Activated CD8-positive, alpha-beta memory T cell treated with anti-CD3 and anti-CD28 coated beads, Interleukin-2, amount 50 U/mL, for 1 hour (primary cell): ENCODE measurements around the gene FBXL17.

Experiments
- DNase-seq: peaks from one replicate; pipeline ENCODE4 v3.0.0-alpha.2; 2020; ENCODE audit errors: extremely low read depth

The FBXL17 gene

DNA sequence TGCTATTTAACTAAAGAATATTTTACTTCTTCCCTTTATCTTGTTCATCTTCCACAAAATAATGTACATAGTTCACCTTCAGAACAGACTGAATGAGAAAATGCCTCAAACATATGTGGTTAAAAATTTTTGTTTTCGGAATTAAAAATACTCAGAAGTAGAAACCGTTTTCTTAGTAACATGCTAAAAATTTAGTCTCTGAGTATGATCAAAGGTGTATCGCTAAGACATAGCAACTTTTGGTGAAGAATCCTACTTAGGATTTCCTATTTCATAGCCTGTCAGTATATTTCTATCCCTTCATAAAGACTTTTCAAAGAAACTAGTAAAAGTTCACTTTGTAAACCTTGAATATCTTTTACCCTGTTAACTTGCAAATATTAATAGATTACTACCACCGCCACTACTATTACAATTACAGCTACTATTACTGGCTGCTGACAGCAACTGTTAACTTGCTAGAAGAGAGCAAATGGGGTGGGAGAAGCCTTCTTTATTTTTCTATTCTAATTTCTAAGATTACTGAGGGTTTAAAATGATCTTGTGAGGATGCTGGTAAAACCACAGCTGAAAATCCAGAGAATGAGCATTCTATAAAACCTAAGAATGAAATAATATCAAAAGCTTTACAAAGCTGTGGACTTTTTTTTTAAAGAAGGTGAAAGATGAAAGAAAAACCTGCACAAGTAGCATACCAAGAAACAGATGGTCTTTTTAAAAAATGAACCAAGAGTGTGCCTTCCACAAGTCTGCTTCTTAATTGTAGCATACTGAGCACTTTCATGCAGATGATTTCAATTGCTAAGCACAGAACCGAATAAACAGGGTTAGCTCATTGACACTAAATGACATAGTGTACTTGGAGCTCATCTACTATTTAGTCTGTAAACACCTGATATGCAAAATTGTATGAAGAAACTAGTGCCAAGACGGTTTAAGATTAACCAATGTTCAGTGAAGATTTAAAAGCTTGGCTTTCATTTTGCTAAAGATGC is 464.9 kb downstream of the FBXL17 start:
- DNase-seq, result no peak

DNA sequence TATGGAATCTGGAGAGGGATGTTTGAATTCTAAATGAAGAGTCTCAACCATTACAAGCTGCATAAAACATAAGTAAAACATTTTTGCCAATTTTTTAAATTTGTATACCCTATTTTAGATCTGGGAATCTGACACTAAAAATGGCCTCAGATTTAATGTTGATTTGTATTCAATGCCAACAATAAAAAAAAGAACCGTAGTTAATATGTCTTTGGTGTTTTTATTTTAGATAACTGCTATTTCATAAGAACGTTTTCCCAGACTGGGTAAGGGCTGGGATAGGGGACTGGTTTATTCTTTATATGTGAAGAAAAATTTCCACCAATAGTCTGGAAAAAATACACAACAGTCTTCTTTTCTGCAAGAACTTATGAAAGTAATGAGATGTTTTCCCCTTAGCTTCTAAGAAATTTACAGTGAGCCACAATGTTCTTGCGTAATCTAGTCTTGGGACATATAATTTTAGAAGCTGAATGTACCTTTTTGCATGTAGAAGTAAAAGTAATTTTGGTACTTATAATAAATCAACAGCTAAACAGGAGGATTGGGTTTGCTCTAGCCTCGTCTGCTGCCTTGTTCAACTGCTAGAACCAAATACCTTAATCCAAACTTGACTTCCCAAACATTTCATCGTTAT is 466.6 kb downstream of the FBXL17 start:
- DNase-seq, result no peak

DNA sequence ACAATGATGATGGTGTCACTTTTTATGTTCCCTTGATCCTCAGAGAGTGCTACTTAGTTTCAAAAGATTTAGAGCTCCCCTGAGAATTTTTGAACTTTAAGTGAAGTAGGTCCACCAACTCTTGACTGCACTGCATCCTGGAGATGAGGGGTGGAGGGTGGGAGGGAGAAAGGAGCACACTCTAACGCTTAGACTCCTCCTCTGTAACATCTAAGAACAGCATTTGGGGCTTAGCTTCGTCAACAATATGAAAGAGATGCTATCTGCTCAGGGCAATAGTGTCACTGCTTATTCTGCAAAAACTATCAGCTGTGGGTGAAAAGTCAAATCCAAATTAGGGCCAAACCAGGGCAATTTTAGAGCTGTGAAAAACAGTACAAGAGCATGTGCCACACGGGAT is 468.4 kb downstream of the FBXL17 start:
- no peak for DNase-seq

DNA sequence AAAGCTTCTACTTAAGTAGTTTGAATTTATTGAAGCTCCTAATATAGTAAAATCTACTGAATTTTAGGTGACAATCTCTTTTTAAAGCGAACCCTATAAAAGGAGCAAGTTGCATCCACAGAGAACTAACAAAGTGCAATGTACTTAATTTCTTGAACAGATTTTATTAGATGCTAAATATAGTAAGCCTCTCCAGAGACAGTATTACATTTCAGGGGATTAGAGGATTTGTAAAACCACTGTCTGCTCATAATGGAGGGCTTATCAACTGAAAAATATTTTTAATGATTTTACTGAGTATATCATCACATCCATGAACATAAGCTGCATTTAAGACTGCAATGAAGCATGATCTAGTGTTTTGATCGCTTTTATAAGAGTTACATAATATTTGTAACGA is 481.2 kb downstream of the FBXL17 start:
- DNase-seq, result no peak

DNA sequence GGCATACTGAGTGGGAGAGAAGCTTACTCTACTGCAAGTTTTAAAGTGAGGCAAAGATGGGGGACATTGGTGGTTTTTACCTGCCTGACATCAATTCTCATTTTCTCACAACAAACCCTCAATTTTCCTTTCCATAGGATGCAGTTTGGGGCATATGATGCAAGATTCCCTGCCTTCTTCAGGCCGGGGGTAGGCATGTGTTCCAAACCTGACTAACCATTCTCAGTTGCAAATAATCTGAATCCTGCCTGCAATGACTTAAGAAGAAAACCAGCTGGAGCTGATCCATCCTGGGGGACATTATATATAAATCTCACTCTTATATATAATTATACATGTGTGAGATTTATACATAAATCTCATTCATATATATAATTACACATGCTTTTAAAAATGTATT is 487.5 kb downstream of the FBXL17 start:
- no peak for DNase-seq

DNA sequence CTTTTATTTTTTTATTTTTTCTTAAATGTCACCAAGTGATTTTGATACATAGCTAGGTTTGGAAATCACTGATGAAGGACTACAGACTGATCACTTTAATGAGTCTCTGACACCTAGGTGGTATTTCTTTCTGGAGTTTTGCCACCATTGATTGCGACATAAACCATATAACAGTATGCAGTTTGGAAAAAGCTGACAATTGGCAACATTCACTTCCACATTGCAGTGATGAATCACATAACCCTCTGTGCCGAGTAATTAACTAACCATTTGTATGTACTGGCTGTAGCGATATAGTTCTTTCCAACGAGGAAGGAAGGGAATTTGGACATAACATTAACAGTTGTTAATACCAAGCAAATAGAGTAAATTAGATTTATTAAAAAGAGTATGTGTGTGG is 488.3 kb downstream of the FBXL17 start:
- no peak for DNase-seq

DNA sequence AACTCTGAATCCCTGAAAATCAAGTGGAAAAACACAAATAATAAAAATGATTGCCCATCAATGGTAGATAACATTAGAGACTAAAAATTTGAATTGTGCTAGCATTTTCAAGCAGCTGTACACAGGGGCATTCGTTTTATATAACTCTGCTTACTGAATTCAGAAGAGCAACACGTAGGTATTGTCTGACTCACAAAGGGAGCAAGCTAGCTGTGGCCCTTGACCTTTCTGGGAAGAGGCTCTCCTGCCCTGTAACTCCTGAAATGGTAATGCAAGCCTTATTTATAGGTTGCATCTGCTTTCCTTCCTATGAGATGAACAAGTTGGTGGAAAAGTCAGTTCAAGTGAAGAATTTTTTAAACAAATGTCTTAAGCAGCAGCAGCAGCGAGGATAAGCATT is 492.5 kb downstream of the FBXL17 start:
- no peak for DNase-seq

DNA sequence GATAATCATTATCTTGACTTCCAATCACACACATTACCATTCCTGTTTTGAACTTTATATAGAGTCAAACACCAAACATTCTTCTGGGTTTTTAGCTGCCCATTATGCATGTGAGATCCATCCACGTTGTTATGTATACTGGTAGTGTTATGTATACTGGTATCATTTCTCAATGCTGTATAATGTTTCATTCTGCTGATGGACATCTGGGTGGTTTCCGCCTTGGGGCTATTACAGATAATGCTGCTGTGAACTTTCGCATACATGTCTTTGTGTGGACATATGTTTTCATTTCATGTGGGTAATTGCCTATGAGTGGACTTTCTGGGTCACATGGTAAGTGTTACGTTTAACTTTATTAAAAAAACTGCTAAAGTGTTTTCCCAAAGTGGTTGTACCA is 493.4 kb downstream of the FBXL17 start:
- no peak for DNase-seq

DNA sequence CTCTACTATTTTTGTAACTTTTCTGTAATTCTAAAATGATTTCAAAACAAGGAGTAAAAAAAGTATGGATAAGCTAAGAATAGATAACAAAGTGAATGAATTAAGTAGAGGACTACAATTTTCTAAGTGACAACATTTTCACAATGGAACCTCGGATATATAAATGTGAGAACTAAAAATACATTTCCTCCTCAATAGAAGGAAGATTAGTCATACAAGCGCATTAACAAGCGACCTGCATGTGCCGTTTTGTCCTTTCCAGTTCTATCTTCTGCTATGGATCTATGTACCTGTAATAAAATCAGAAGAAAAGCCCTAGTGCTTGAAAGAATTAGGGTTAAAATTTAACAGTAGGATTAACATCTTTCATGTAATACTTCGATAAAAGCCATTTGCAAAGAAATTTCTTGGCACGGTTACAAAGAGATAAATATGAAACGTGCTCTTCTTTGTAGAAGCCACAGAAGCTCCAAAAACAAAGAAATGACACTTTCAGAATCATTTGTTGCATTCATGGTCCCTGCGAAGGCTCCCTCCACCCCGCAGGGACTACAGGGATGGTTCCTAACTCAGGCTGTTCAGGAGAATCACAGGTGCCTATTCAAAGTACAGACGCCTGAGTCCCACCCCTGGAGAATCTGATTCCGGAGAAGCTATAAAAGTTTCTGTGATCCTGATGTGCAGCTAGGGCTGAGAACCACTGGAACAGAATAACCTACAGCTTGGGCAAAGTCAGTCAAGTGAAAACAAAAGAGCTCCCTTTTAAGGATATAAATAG is 494.5 kb downstream of the FBXL17 start:
- DNase-seq, result no peak

DNA sequence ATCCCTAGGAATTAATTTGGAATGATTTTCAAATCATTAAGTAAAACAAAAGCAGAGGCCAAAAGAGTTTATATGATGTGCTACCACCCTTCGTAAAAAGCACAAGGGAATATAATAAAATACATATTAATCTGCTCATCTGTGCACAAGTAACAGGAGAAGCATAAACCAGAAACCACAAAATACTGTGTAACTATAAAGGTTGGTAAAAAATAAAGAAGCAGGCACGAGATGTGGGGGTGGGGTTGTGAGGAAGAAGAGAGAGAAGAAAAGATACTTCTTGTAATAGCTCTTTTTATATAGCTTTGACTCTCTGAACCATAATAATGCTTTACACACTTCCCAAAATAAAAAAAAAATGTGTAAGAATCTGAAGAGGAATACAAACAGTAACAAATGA is 496.3 kb downstream of the FBXL17 start:
- no peak for DNase-seq

DNA sequence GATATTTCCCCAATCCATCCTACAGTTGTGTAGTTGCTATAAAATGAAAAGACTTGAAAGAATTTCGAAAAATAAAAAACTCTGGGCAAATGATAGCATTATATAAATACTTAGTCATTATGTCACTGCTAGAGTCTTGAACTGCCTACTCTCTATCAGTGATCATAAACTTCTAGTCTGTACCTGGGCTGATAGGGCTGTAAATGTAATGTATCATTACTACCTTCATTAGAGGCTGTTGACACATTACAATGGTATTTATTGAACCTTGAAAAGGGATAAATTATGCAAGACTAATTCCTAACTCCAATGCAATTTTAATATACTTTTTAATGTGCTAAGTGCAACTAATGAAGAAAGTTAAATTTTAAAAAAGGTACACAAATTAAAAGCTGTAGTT is 497.0 kb downstream of the FBXL17 start:
- no peak for DNase-seq

DNA sequence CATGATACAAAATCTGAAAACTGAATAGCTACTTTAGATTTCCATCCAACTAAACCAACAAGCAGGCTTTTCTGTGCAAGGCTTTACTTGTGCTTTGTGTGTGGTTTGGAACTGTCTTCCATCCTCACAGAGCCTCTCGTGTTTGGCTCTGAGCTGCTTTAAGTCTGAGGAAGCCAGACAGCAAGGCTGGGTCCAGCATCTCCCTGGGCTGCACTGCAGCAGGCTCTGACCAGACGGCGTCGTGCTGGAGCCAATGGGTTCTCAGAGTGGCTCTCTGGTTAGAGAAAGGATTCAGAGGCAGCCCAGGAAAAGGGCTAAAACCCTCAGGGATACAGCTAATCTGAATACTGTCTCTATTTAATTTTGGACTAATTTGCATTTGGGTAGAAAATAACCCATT is 503.2 kb downstream of the FBXL17 start:
- no peak for DNase-seq

DNA sequence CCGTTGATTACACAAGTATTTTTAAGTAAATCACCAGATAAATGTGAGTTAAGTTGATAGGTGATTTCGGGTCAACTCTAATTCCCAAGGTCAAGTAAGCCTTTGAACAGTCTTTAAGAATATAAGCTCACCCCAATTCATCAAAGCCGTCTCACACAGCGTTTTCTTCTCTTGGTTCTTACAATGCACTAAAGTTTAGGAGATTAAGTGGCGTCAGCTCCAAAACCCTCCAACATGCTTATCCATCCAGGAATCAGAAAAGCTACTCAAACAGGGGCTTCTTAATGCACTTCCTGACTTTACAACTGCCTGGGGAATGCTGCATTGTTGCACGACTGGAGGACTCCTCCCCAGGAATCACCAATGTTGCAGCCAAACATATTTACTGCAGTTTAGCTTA is 505.0 kb downstream of the FBXL17 start:
- DNase-seq, result no peak

DNA sequence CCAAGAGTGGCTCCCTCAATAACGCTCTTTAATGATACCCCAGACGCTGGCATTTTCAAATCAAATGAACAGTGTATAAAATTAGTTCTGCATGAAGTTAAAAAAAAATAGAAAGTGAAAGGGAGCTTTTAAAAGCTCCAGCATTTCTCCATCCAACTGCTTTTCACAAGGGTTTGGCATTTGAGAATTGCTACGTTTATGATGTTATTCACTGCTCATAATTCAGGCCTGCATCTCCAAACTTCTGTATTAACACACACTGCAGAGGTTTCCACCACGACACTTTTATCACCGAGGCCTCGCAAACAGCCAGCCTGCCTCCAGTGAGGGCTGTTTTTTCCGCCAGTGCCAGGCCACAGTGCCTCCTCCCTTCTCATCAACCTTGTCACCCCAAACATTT is 505.6 kb downstream of the FBXL17 start:
- DNase-seq, result no peak

DNA sequence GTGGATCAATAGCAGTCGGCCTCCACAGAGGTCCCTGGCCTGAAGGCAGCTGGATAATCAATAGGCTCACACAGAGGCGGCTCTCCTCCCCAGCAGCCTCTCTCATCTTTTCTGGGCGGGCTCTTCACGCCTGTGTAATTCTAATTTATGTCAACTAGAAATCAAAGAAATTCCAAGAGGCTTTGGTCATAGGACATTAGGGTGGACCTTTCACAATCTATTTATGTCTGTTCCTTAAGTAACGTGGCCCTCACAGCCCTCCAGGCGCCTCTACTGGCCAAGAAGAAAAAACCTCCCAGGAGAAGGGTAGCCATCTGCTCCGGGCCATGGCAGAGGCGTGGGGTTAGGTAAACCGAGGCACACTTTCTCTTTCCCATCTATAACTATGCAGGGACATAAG is 506.1 kb downstream of the FBXL17 start:
- no peak for DNase-seq

DNA sequence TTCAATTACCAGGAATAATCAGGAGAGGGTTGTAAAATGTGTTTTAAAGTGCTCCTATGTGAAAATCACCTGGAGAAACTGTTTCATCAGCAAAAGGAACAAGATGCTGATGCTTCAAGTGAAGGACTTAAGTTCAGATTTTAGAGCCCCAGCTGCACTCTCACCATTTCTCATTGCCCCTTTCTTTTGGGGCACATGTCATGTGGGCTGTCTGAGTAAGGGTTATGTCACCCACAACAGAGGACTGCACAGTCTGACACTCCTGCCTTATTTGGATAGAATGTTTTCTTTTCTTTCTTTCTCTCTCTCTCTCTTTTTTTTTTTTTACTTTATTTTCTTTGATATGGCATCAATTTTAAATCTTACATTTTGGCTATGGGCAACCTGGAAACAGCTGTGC is 507.1 kb downstream of the FBXL17 start:
- DNase-seq, result no peak

DNA sequence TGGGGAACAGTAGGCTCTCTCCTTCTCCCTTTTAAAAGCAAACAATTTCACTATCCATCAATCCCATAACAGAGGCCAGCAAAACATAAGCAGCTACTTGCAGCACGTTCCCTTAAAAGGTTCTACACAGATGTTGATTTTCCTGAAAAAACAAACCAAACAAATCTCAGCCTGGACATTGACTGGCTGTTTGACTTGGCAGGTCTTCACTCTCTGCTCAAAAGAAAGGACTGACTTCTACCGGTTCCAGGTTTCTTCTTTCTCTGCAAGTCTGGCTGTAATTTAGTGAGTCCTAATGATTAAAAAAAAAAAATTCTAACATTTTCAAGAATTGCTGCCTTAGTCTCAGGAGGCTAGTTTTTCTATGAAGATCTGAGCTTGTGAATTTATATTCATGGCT is 508.0 kb downstream of the FBXL17 start:
- no peak for DNase-seq

DNA sequence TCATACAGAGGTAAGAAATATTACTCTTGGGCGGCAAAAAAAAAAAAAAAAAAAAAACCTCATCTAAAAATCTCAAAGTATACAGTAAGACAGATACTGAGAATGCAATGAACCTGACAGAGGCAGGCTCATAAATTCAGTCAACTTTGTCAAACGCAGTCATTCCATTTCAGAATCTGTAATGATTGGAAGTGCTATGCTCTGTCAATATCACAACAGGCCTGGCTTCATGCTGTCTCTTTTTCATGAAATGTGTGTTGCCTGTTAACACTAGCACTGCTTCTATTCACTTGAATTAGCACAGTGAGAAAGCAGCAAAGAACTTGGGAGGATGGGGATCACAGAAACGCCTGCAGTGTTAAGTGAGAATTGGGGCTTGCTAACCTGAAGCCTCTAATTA is 510.9 kb downstream of the FBXL17 start:
- no peak for DNase-seq

DNA sequence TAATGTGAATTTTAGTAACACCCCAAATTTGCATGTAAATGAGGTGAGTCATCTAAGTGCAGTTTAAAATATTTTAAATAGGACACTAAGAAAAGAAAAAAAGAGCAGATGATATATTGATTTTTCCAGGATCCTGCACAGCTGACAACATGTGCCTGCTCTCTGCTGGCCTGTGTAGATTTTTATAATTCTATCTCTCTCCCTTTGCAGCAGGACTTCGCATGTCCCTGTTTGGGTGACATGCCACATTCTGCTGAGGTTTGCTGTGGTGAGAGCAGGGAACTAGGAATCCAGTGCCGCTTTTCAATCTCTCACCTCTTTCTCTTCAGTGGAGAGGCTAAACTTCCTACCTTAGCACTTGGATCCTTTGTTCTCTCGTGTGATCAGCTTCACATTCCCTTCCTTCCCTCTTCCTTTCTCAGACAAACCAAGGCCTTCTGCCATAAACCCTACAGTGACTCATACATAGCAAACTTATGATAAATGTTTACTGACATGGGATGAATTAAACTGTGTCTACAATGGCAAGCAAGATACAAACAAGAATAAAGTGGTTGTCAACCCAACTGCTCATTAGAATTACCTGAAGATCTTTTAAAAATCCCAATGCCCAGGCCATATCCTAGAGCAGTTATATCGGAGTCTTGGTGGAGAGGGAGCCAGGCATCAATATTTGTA is 512.3 kb downstream of the FBXL17 start:
- DNase-seq, result no peak

DNA sequence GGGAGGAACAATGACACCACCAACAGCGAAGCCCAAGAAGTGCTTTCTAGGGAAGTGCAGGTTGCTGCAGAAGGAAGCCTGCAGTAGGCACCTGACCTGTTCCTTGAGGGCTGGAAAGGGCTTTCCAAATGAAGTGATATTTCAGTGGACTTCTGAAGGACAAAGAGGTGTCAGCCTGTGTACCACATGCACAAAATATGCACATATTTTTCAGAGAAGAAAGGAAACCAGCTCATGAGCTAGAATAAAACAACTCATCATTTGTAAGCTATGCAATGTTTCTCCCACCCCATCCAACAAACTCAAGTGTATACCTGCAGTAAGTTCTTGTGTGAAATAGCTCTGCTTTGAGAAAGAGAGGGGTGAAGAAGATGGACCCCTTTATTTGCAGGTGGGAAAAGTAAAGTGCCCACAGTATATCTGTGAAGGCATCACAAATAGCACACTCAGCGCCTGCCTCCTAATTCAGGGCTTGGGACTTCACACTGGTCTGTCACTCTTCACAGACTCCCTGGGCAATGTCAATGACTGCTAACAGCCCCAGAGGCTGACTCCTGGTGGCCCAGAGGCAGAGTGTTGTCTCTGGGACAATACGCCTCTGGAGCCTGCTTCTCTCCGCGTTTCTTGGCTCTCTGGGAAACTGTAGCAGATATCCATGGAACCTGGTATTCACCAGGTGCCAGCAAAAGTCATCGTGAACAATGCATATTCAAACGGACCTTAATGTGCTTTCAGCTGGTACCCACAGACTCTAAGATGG is 513.1 kb downstream of the FBXL17 start:
- DNase-seq, result no peak

DNA sequence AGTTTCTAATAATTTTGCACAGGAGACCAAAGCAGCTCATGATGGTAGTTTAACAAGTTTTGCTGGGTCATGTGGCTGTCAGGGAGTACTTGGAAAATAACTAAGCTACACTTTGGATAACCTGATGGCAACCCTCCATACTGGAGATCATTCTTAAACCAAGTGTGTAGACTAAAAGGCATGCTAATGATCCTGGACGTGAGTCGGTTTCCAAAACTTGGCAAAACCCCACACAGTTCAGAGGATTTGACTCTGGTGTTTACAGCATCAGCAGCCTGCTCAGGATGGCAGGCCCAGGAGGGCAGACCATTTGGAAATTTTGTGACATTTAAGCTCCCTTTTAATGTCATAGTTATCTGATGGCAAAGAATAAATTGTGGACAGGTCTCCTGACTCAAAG is 514.6 kb downstream of the FBXL17 start:
- DNase-seq, result no peak
